Retinal pigment epithelial cell (primary cell): ENCODE measurements around the gene TM4SF18.

ENCODE experiments used
- DNase-seq: peaks from one replicate; pipeline ENCODE4 v3.0.0-alpha.2; 2010; ENCODE audit warnings: low read depth
- H3K4me3 ChIP-seq: 2 replicates; pipeline ENCODE4 v1.5.1; 2011; ENCODE audit warnings: mild to moderate bottlenecking, low read length, control low read depth, moderate library complexity
- TF ChIP-seq, protein P1 (sequence below): conservative IDR thresholded peaks from 2 replicates; pipeline ENCODE4 v1.5.1; 2011; ENCODE audit warnings: low read depth, low read length, control low read depth, inconsistent platforms

Gene TM4SF18

DNA sequence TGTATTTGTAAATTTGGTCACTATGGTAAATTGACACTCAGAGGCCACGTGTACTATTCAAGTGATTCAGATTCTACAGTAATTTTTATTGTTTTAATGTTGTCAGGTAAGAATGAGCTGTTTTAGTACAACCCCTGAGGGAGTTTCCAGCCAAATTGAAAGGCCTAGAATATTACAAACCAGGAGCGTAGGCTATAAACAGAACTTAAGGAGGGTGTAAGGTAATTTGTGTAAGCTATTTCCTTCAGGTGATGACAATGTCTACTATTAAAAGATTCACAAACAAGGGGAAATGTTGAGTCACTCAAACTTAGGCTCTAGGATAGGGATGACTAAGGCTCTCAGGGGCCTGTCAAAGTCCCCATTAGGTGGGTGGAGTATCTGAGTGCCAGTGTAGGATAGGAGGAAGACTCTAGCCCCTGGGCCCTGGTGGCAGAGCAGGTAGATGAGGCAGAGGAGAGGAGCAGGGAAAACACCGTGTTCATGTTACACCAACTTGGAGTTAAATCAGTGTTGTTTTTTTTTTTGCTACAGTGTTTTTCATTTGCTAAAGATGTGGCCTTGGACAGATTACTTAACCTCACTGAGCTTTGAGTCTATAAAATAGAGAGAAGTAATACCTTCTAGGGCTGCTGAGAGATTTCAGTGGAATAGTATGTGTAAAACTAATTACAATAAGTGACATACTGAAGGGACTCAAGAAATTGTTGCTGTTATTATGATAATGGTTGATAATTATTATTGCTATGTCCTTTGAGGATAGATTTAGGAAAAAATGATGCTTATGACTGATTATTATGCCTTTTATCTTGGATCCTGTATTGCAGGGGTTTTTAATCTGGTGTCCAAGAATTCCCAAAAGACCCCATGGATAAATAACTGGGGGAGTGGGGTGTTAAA is 33.8 kb upstream of the TM4SF18 start:
- DNase-seq: no peak
- TF ChIP-seq, protein P1, sequence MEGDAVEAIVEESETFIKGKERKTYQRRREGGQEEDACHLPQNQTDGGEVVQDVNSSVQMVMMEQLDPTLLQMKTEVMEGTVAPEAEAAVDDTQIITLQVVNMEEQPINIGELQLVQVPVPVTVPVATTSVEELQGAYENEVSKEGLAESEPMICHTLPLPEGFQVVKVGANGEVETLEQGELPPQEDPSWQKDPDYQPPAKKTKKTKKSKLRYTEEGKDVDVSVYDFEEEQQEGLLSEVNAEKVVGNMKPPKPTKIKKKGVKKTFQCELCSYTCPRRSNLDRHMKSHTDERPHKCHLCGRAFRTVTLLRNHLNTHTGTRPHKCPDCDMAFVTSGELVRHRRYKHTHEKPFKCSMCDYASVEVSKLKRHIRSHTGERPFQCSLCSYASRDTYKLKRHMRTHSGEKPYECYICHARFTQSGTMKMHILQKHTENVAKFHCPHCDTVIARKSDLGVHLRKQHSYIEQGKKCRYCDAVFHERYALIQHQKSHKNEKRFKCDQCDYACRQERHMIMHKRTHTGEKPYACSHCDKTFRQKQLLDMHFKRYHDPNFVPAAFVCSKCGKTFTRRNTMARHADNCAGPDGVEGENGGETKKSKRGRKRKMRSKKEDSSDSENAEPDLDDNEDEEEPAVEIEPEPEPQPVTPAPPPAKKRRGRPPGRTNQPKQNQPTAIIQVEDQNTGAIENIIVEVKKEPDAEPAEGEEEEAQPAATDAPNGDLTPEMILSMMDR: no peak
- H3K4me3 ChIP-seq: no peak overlapping the region

DNA sequence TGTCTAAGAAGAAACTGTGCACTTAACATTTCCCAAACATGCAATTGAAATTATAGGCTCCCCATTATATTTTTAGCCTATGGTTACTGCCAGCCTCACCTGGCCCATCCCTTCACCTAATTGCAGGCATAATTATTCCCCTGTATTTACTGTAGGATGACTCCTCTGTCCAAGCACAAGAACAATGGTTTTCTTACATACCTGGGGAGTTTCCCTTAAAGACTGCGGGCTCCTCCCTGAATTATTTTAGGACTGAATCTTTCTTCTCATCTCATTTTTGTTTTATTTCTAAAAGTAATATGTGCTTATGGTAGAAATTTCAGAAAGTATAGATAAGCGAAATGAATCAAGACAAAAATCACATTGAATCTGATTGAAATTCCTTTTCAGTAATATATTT is 32.6 kb upstream of the TM4SF18 start:
- DNase-seq: no peak
- no peak overlapping the region for H3K4me3 ChIP-seq
- TF ChIP-seq, protein P1: no peak

DNA sequence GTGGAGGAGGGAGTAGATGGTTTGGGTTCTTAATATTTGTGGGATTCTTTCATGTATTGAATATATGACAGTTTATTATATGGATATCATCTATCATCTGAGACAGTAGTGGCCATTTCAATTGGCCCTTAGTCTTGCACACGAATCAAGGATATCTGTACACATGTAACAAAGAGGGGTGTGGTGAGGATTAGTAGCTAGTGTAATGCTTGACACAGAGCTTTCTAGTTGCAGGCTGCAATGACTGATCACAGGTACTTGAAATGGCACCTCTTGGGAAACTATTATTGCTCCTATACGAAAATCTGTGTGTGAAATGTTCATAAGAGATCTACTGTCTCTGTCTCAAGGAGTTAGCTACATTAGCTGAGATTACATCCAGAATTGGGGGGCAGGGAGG is 31.2 kb upstream of the TM4SF18 start:
- DNase-seq: no peak
- TF ChIP-seq, protein P1: no peak
- H3K4me3 ChIP-seq: no peak overlapping the region

- H3K4me3 ChIP-seq: no peak overlapping the region
- no peak for DNase-seq
- TF ChIP-seq, protein P1: no peak
Observed at GRCh38 chr3:149363053-149363452, 29.6 kb upstream of the TM4SF18 start.

GRCh38 chr3:149362366-149362765 is 28.9 kb upstream of the TM4SF18 start:
- TF ChIP-seq, protein P1: no peak
- H3K4me3 ChIP-seq: no peak overlapping the region
- no peak for DNase-seq

DNA sequence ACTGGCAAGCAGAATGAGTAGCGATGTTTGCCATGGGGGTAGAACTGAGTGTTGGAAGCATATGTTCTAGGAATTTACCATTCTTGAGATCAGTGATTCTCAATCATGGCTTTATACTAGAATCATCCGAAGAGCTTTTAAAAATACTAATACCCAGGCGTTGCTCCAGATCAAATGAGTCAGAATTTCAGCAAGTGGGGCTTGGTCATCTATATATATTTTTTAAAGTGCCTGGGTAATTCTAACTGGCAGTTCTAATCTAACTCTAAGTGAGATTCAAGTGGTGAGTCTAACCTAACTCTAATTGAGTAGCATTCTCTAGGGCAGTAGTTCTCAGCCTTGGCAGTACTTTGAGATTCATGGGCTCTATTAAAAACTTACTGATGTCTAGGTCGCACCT is 23.2 kb upstream of the TM4SF18 start:
- TF ChIP-seq, protein P1: no peak

GRCh38 chr3:149356044-149356592 is 22.7 kb upstream of the TM4SF18 start:
- DNase-seq: no peak
- no peak overlapping the region for H3K4me3 ChIP-seq
- TF ChIP-seq, protein P1: no peak

More for the DNA sequence above, 23.2 kb upstream of the TM4SF18 start:
- no peak for DNase-seq
- no peak overlapping the region for H3K4me3 ChIP-seq
